Neural cell (in vitro differentiated cells): ENCODE measurements around the gene LSM4. TPM values are rescaled to one million over a fixed set of nuclear protein-coding genes. Genes with fewer than 3 reads are reported as not detected.

Experiments used
- H2AFZ ChIP-seq: fragments of 200-600, 300-800 bp; sonication (generic), shearing (Covaris generic); 2 replicates; pipeline ENCODE4 v1.6.0; 2014; ENCODE audit warnings: low read depth, mild to moderate bottlenecking, antibody characterized with exemption, low read length, moderate library complexity
- H3F3A ChIP-seq: fragments of 200-600 bp; shearing (Covaris generic); 2 replicates; pipeline ENCODE4 v1.6.1; 2016; ENCODE audit warnings: mild to moderate bottlenecking, moderate library complexity, mixed read lengths, antibody characterized with exemption, low read length; ENCODE audit not compliant: insufficient read depth, poor library complexity, severe bottlenecking
- H3K27ac ChIP-seq: fragments of 200-600, 300-800 bp; sonication (generic), shearing (Covaris generic); 2 replicates; pipeline ENCODE4 v1.5.1; 2014; ENCODE audit warnings: mild to moderate bottlenecking, low read length, moderate library complexity
- H3K27me3 ChIP-seq: fragments of 300-800, 200-600 bp; sonication (generic), shearing (Covaris generic); 2 replicates; pipeline ENCODE4 v1.6.0; 2014; ENCODE audit warnings: mild to moderate bottlenecking, low read depth, low read length, moderate library complexity; ENCODE audit not compliant: insufficient read depth
- H3K36me3 ChIP-seq: fragments of 300-800, 200-600 bp; sonication (generic), shearing (Covaris generic); 2 replicates; pipeline ENCODE4 v1.5.1; 2014; ENCODE audit warnings: mild to moderate bottlenecking, antibody characterized with exemption, low read length, moderate library complexity; ENCODE audit not compliant: insufficient read depth
- H3K4me2 ChIP-seq: fragments of 300-800, 200-600 bp; sonication (generic), shearing (Covaris generic); 2 replicates; pipeline ENCODE4 v1.6.0; 2014; ENCODE audit warnings: mild to moderate bottlenecking, low read length
- H3K4me3 ChIP-seq: fragments of 300-800, 200-600 bp; sonication (generic), shearing (Covaris generic); 2 replicates; pipeline ENCODE4 v1.5.1; 2014; ENCODE audit warnings: mild to moderate bottlenecking, low read length, moderate library complexity
- H3K79me2 ChIP-seq: fragments of 200-600 bp; shearing (Covaris generic); replicated peaks from 2 replicates; pipeline ENCODE4 v1.6.0; 2014; ENCODE audit warnings: mild to moderate bottlenecking, low read length, moderate library complexity; ENCODE audit not compliant: insufficient read depth
- H3K9ac ChIP-seq: fragments of 300-800, 200-600 bp; sonication (generic), shearing (Covaris generic); 2 replicates; pipeline ENCODE4 v1.6.1; 2016; ENCODE audit warnings: mild to moderate bottlenecking, low read length, mixed read lengths
- H3K9me2 ChIP-seq: fragments of 200-600 bp; shearing (Covaris generic); 2 replicates; pipeline ENCODE4 v1.6.1; 2016; ENCODE audit warnings: mild to moderate bottlenecking, low read length, mixed read lengths; ENCODE audit not compliant: insufficient read depth
- H3K9me3 ChIP-seq: fragments of 200-600, 300-800 bp; sonication (generic), shearing (Covaris generic); 2 replicates; pipeline ENCODE4 v1.6.1; 2016; ENCODE audit warnings: mild to moderate bottlenecking, mixed run types, low read length, moderate library complexity, mixed read lengths
- H4K20me1 ChIP-seq: fragments of 200-600 bp; shearing (Covaris generic); 2 replicates; pipeline ENCODE4 v1.6.1; 2016; ENCODE audit warnings: mild to moderate bottlenecking, mixed run types; ENCODE audit not compliant: insufficient read depth
- CTCF ChIP-seq: fragments of 450-650 bp; IDR thresholded peaks from 2 replicates; pipeline ENCODE4 v1.5.1; 2014; ENCODE audit warnings: antibody characterized with exemption, mild to moderate bottlenecking, moderate library complexity; ENCODE audit not compliant: poor library complexity, severe bottlenecking
- EP300 ChIP-seq: fragments of 450-650 bp; conservative IDR thresholded peaks from 2 replicates; pipeline ENCODE4 v1.6.1; 2014; ENCODE audit warnings: antibody characterized with exemption, mild to moderate bottlenecking, moderate library complexity; ENCODE audit not compliant: poor library complexity, severe bottlenecking
- EZH2 ChIP-seq: fragments of 200-600, 300-800 bp; shearing (Covaris generic), sonication (generic); IDR thresholded peaks from 2 replicates; pipeline ENCODE4 v1.6.1; 2014; ENCODE audit warnings: antibody characterized with exemption, low read length, borderline replicate concordance, mild to moderate bottlenecking; ENCODE audit not compliant: insufficient read depth, poor library complexity, severe bottlenecking
- MXI1 ChIP-seq: fragments of 450-650 bp; conservative IDR thresholded peaks from 2 replicates; pipeline ENCODE4 v1.6.1; 2014; ENCODE audit warnings: antibody characterized with exemption, mild to moderate bottlenecking; ENCODE audit not compliant: poor library complexity, severe bottlenecking
- POLR2AphosphoS5 ChIP-seq: IDR thresholded peaks from 2 replicates; pipeline ENCODE4 v1.6.1; 2012
- RAD21 ChIP-seq: fragments of 450-650 bp; conservative IDR thresholded peaks from 2 replicates; pipeline ENCODE4 v1.6.1; 2014; ENCODE audit warnings: antibody characterized with exemption, mild to moderate bottlenecking, moderate library complexity
- REST ChIP-seq: IDR thresholded peaks from 2 replicates; pipeline ENCODE4 v1.6.1; 2012; ENCODE audit warnings: borderline replicate concordance
- SMC3 ChIP-seq: fragments of 450-650 bp; conservative IDR thresholded peaks from 2 replicates; pipeline ENCODE4 v1.6.1; 2014; ENCODE audit warnings: antibody characterized with exemption, mild to moderate bottlenecking, moderate library complexity; ENCODE audit not compliant: poor library complexity
- TAF1 ChIP-seq: IDR thresholded peaks from 2 replicates; pipeline ENCODE4 v1.6.1; 2012; ENCODE audit warnings: low read depth
- polyA plus RNA-seq: library from polyadenylated mRNA; depleted of rRNA; stranded (reverse); fragments of >200 nt; gene quantifications from 2 replicates; pipeline ENCODE4 v1.2.3, GENCODE V29; 2014

The LSM4 gene
- polyA plus RNA-seq, 1 donor from 2014 or later = 382 TPM

DNA sequence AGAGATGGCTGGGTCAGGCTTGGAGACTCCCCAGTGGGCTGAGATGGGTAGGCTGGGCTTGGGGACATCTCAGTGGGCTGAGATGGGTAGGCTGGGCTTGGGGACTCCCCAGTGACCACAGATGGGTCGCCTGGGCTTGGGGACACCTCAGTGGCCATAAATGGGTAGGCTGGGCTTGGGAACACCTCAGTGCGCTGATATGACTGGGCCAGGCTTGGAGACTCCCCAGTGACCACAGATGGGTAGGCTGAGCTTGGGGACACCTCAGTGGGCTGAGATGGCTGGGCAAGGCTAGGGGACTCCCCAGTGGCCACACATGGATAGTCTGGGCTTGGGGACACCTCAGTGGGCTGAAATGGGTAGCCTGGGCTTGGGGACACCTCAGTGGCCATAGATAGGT lies 61.4 kb downstream of the LSM4 start:
- H3K4me3 ChIP-seq = no peak overlapping the region
- H3K79me2 ChIP-seq = no peaks in the 10 kb centered on the region
- TF ChIP-seq CTCF (no peak), TAF1 (no peak), RAD21 (no peak), POLR2AphosphoS5 (no peak), MXI1 (no peak), EP300 (no peak), SMC3 (no peak), REST (no peak), EZH2 (no peak)
- no peak overlapping the region for H3K9ac ChIP-seq
- H3K27ac ChIP-seq = no peak overlapping the region
- H3K9me3 ChIP-seq = no peaks in the 10 kb centered on the region
- no peaks in the 10 kb centered on the region for H3K9me2 ChIP-seq
- H3K4me2 ChIP-seq = no peak overlapping the region
- H4K20me1 ChIP-seq = no peaks in the 10 kb centered on the region
- no peaks in the 10 kb centered on the region for H3K36me3 ChIP-seq
- H3K27me3 ChIP-seq = no peaks in the 10 kb centered on the region
- no peaks in the 10 kb centered on the region for H3F3A ChIP-seq
- H2AFZ ChIP-seq = no peak overlapping the region

DNA sequence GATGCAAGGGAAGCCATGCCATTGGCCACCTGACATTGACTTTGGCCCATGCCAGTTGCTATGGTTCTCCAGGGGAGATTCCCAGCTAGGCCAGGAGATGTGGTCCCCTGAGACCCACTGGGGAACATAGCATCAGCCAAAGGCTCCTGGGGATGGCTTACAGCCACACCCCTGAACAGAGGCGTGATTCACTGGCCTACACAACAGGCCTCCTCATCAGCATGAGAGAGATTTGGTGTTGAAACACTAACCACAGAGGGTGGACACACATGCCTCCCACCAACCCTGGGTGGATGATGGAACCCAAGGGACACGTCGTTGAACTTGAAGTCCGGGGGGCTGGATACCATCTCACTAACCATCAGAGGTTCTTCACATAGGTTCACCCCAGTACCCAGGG lies 63.0 kb downstream of the LSM4 start:
- H3K79me2 ChIP-seq = no peaks in the 10 kb centered on the region
- H2AFZ ChIP-seq = no peak overlapping the region
- H3K27ac ChIP-seq = no peak overlapping the region
- no peak overlapping the region for H3K4me2 ChIP-seq
- no peak overlapping the region for H3K9ac ChIP-seq
- H4K20me1 ChIP-seq = no peaks in the 10 kb centered on the region
- no peaks in the 10 kb centered on the region for H3F3A ChIP-seq
- no peaks in the 10 kb centered on the region for H3K9me2 ChIP-seq
- H3K27me3 ChIP-seq = no peaks in the 10 kb centered on the region
- TF ChIP-seq MXI1 (no peak), POLR2AphosphoS5 (no peak), SMC3 (no peak), CTCF (no peak), RAD21 (no peak), EP300 (no peak), REST (no peak), TAF1 (no peak), EZH2 (no peak)
- no peak overlapping the region for H3K4me3 ChIP-seq
- no peaks in the 10 kb centered on the region for H3K36me3 ChIP-seq
- H3K9me3 ChIP-seq = no peaks in the 10 kb centered on the region
